NT2/D1 (cell line): ENCODE results near the gene RFC4.

Source experiments
- SUZ12 ChIP-seq: IDR thresholded peaks from 2 replicates; pipeline ENCODE4 v1.6.1; 2011; ENCODE audit not compliant: insufficient read length, insufficient read depth; ENCODE audit errors: extremely low read depth
- YY1 ChIP-seq: IDR thresholded peaks from 2 replicates; pipeline ENCODE4 v1.6.1; 2011; ENCODE audit not compliant: insufficient read length, insufficient read depth

DNA sequence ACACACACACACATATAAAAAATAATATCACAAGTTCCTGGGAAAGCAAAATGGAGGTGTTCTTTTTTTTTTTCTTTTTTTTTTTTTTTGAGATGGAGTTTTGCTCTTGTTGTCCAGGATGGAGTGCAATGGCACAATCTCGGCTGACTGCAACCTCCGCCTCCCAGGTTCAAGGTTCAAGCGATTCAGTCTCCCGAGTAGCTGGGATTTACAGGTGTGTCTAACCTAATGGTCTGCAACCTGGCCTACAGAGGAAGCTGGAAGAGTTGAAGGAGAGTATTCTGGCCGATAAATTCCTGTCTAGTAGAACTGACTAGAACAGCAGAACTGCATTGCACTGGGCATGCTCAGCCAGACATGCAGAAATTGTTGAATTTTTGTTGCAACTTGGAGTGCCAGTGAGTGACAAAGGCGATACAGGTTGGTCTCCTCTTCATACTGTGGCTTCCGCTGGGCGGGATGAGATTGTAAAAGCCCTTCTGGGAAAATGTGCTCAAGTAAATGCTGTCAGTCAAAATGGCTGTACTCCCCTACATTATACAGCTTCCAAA is 45.3 kb downstream of the RFC4 start:
- TF ChIP-seq SUZ12: no peak
- no peak for TF ChIP-seq YY1
